ENCODE data around the gene TMEM86A. TPM values are rescaled to one million over a fixed set of nuclear protein-coding genes. Genes with fewer than 3 reads are reported as not detected.

The TMEM86A gene
- polyA plus RNA-seq, 3 donors from 2014 or later = 0.43 to 2.1 (median 0.92) TPM

GRCh38 chr11:18704045-18704645 lies 5.6 kb downstream of the TMEM86A start:
- no peaks in the 10 kb centered on the region for H3K9me3 Mint-ChIP-seq
- no peak for DNase-seq
- peaks cover 31 to 36% of the 10 kb centered on the region in 2 donors for H3K4me1 Mint-ChIP-seq
- peaks cover 0 to 11% (median 0%) of the 10 kb centered on the region in 3 donors for H3K36me3 Mint-ChIP-seq
- H3K27me3 Mint-ChIP-seq (ENCODE audit: low read depth in 3 of 3) = peaks cover 6 to 11% (median 8%) of the 10 kb centered on the region in 3 donors
- peak overlapping the region in 2 of 5 donors; percentile 18 to 81 for H3K4me3 Mint-ChIP-seq
- H3K27ac Mint-ChIP-seq = no peak overlapping the region

- Mint-ChIP-seq H3K27me3 (ENCODE audit: low read depth in 3 of 3) (peaks cover 6 to 8% (median 7%) of the 10 kb centered on the region in 3 donors), H3K9me3 (no peaks in the 10 kb centered on the region), H3K36me3 (peaks cover 0 to 11% (median 0%) of the 10 kb centered on the region in 3 donors), H3K4me1 (peaks cover 26 to 30% of the 10 kb centered on the region in 2 donors), H3K27ac (no peak overlapping the region), H3K4me3 (peak overlapping the region; percentile 18 to 81 (median 23))
- DNase-seq = no peak
These were observed 6.1 kb downstream of the TMEM86A start for GRCh38 chr11:18704698-18705097.

GRCh38 chr11:18705651-18706281 lies 7.2 kb downstream of the TMEM86A start:
- H3K36me3 Mint-ChIP-seq = peaks cover 0 to 11% (median 0%) of the 10 kb centered on the region in 3 donors
- H3K9me3 Mint-ChIP-seq = no peaks in the 10 kb centered on the region
- H3K27ac Mint-ChIP-seq = peak overlapping the region in 1 of 6 donors; percentile 18
- H3K27me3 Mint-ChIP-seq (ENCODE audit: low read depth in 3 of 3) = peaks cover 6 to 8% (median 8%) of the 10 kb centered on the region in 3 donors
- peak overlapping the region; percentile 71 to 85 (median 81) for H3K4me3 Mint-ChIP-seq
- DNase-seq = peak in 2 of 3 donors; percentile 19 to 22
- H3K4me1 Mint-ChIP-seq = peaks cover 22 to 24% of the 10 kb centered on the region in 2 donors

- Mint-ChIP-seq H3K36me3 (peaks cover 0 to 11% (median 0%) of the 10 kb centered on the region in 3 donors), H3K9me3 (no peaks in the 10 kb centered on the region), H3K4me1 (peaks cover 22 to 24% of the 10 kb centered on the region in 2 donors), H3K27me3 (ENCODE audit: low read depth in 3 of 3) (peaks cover 6 to 10% (median 6%) of the 10 kb centered on the region in 3 donors), H3K27ac (peak overlapping the region in 5 of 6 donors; percentile 58 to 89 (median 63)), H3K4me3 (peak overlapping the region; percentile 81 to 94 (median 85))
- peak in 1 of 3 donors; percentile 26 for DNase-seq
These were observed 8.0 kb downstream of the TMEM86A start for GRCh38 chr11:18706330-18707243.

- H3K27me3 Mint-ChIP-seq (ENCODE audit: low read depth in 3 of 3) = peaks cover 0 to 10% (median 6%) of the 10 kb centered on the region in 3 donors
- H3K4me3 Mint-ChIP-seq = peak overlapping the region in 3 of 5 donors; percentile 16 to 94 (median 41)
- DNase-seq = no peak
- H3K9me3 Mint-ChIP-seq = no peaks in the 10 kb centered on the region
- H3K36me3 Mint-ChIP-seq = peaks cover 0 to 7% (median 0%) of the 10 kb centered on the region in 3 donors
- no peak overlapping the region for H3K27ac Mint-ChIP-seq
- H3K4me1 Mint-ChIP-seq = peaks cover 22 to 24% of the 10 kb centered on the region in 2 donors
These were observed 9.3 kb downstream of the TMEM86A start for GRCh38 chr11:18707811-18708340.

GRCh38 chr11:18709414-18709813 lies 10.8 kb downstream of the TMEM86A start:
- H3K4me3 Mint-ChIP-seq = no peak overlapping the region
- peaks cover 0 to 7% (median 2%) of the 10 kb centered on the region in 3 donors for H3K27me3 Mint-ChIP-seq (ENCODE audit: low read depth in 3 of 3)
- H3K27ac Mint-ChIP-seq = no peak overlapping the region
- DNase-seq = no peak
- H3K9me3 Mint-ChIP-seq = no peaks in the 10 kb centered on the region
- H3K4me1 Mint-ChIP-seq = peaks cover 22 to 24% of the 10 kb centered on the region in 2 donors
- no peaks in the 10 kb centered on the region for H3K36me3 Mint-ChIP-seq

GRCh38 chr11:18710545-18710944 lies 12.0 kb downstream of the TMEM86A start:
- no peak overlapping the region for H3K4me3 Mint-ChIP-seq
- H3K4me1 Mint-ChIP-seq = peaks cover 13 to 16% of the 10 kb centered on the region in 2 donors
- no peaks in the 10 kb centered on the region for H3K36me3 Mint-ChIP-seq
- peaks cover 0 to 9% (median 2%) of the 10 kb centered on the region in 3 donors for H3K27me3 Mint-ChIP-seq (ENCODE audit: low read depth in 3 of 3)
- no peak overlapping the region for H3K27ac Mint-ChIP-seq
- DNase-seq = no peak
- no peaks in the 10 kb centered on the region for H3K9me3 Mint-ChIP-seq

- H3K4me1 Mint-ChIP-seq = no peaks in the 10 kb centered on the region
- no peak for DNase-seq
- peaks cover 0 to 6% (median 0%) of the 10 kb centered on the region in 3 donors for H3K27me3 Mint-ChIP-seq (ENCODE audit: low read depth in 3 of 3)
- H3K4me3 Mint-ChIP-seq = no peak overlapping the region
- H3K9me3 Mint-ChIP-seq = no peaks in the 10 kb centered on the region
- no peaks in the 10 kb centered on the region for H3K36me3 Mint-ChIP-seq
- H3K27ac Mint-ChIP-seq = no peak overlapping the region
These were observed 15.3 kb downstream of the TMEM86A start for GRCh38 chr11:18713646-18714442.

GRCh38 chr11:18714443-18714780 lies 15.8 kb downstream of the TMEM86A start:
- Mint-ChIP-seq H3K4me1 (no peaks in the 10 kb centered on the region), H3K36me3 (no peaks in the 10 kb centered on the region), H3K27me3 (ENCODE audit: low read depth in 3 of 3) (peaks cover 0 to 6% (median 0%) of the 10 kb centered on the region in 3 donors), H3K4me3 (no peak overlapping the region), H3K27ac (no peak overlapping the region), H3K9me3 (no peaks in the 10 kb centered on the region)
- no peak for DNase-seq

- Mint-ChIP-seq H3K36me3 (no peaks in the 10 kb centered on the region), H3K9me3 (no peaks in the 10 kb centered on the region), H3K27ac (no peak overlapping the region), H3K4me1 (peaks cover 0 to 2% of the 10 kb centered on the region in 2 donors), H3K4me3 (no peak overlapping the region), H3K27me3 (ENCODE audit: low read depth in 3 of 3) (peaks cover 0 to 7% (median 1%) of the 10 kb centered on the region in 3 donors)
- DNase-seq = no peak
These were observed 16.9 kb downstream of the TMEM86A start for GRCh38 chr11:18715476-18715875.

GRCh38 chr11:18720091-18720807 lies 21.7 kb downstream of the TMEM86A start:
- peak overlapping the region in 3 of 6 donors; percentile 23 to 81 (median 59) for H3K27ac Mint-ChIP-seq

GRCh38 chr11:18720808-18721560 lies 22.4 kb downstream of the TMEM86A start:
- Mint-ChIP-seq H3K4me3 (peak overlapping the region; percentile 90 to 95 (median 92)), H3K27me3 (ENCODE audit: low read depth in 3 of 3) (peaks cover 2 to 6% (median 5%) of the 10 kb centered on the region in 3 donors), H3K9me3 (no peaks in the 10 kb centered on the region), H3K27ac (peak overlapping the region in 4 of 6 donors; percentile 25 to 81 (median 50)), H3K4me1 (peaks cover 12 to 23% of the 10 kb centered on the region in 2 donors), H3K36me3 (no peaks in the 10 kb centered on the region)
- DNase-seq = peak; percentile 75 to 78 (median 77)

More at GRCh38 chr11:18720091-18720807, 21.7 kb downstream of the TMEM86A start:
- Mint-ChIP-seq H3K27me3 (ENCODE audit: low read depth in 3 of 3) (peaks cover 2 to 7% (median 5%) of the 10 kb centered on the region in 3 donors), H3K36me3 (no peaks in the 10 kb centered on the region), H3K4me3 (peak overlapping the region; percentile 90 to 95 (median 92)), H3K4me1 (peaks cover 12 to 23% of the 10 kb centered on the region in 2 donors), H3K9me3 (no peaks in the 10 kb centered on the region)
- no peak for DNase-seq
